HCT116 (cell line): ENCODE measurements around the gene FCER2. TPM values are rescaled to one million over a fixed set of nuclear protein-coding genes. Genes with fewer than 3 reads are reported as not detected.

Source experiments
- ATAC-seq: fragments of 200-7000 bp; cut with Tn5 transposase; 2 replicates; pipeline ENCODE4 v1.9.1; 2020; ENCODE audit warnings: mild to moderate bottlenecking, moderate library complexity
- BruUV-seq: library from RNA; stranded (reverse); fragments of 400-500 nt; replicated peaks from 2 replicates; lab custom pipeline; 2021; lab: Mats Ljungman, UMichigan
- CTCF ChIA-PET: fragments of 300-600 bp; sonication (Branson Sonifier 250); formaldehyde crosslinking; loops from one replicate; lab custom pipeline; 2021; ENCODE audit warnings: antibody characterized with exemption; lab: Charles Lee
- POLR2A ChIA-PET: fragments of 300-600, 350-600 bp; sonication (Branson Sonifier 250); formaldehyde crosslinking; loops from one replicate; lab custom pipeline; 2021; ENCODE audit warnings: antibody characterized with exemption; lab: Charles Lee
- RAD21 ChIA-PET, 2 experiments: fragments of 300-600 bp; sonication (Branson Sonifier 250); formaldehyde crosslinking; loops; one replicate each; lab custom pipeline; 2023; ENCODE audit warnings: low total read pairs in 2 of 2; ENCODE audit not compliant: uncharacterized antibody in 2 of 2, unreplicated experiment in 2 of 2, low non-redundant PET in 1 of 2; lab: Charles Lee
- DNase-seq: peaks from one replicate; pipeline ENCODE4 v3.0.0-alpha.2; 2010; ENCODE audit warnings: low read depth, low spot score
- H2AFZ ChIP-seq: fragments of 200-600 bp; shearing (Covaris generic), sonication (generic); 2 replicates; pipeline ENCODE4 v1.6.1; 2017; ENCODE audit warnings: low read depth, mixed run types, mixed read lengths, antibody characterized with exemption, low read length; ENCODE audit not compliant: poor library complexity, severe bottlenecking
- H3K27ac ChIP-seq: 2 replicates; pipeline ENCODE4 v1.5.1; 2012; ENCODE audit warnings: low read depth, low read length
- H3K27me3 ChIP-seq: fragments of 200-600 bp; sonication (generic); 2 replicates; pipeline ENCODE4 v1.6.1; 2016; ENCODE audit warnings: mixed run types, low read length, mixed read lengths; ENCODE audit not compliant: insufficient read depth
- H3K36me3 ChIP-seq, 2 experiments: fragments of 200-500 bp in 1 of 2; fragments of 200-600 bp in 1 of 2; sonication (Bioruptor generic) in 1 of 2; sonication (generic) in 1 of 2; 2 replicates each; pipeline versions ENCODE4 v1.5.1 to v1.6.1; 2014 to 2016; ENCODE audit warnings: low read length in 2 of 2, inconsistent platforms in 1 of 2, mixed read lengths in 1 of 2, mixed run types in 1 of 2; ENCODE audit not compliant: insufficient read depth in 2 of 2, control insufficient read depth in 1 of 2
- H3K4me1 ChIP-seq, 2 experiments: fragments of 200-600 bp in 1 of 2; sonication (generic) in 1 of 2; 2 replicates each; pipeline versions ENCODE4 v1.5.1 to v1.6.1; 2012 to 2017; ENCODE audit warnings: low read length in 2 of 2, inconsistent platforms in 1 of 2, mild to moderate bottlenecking in 1 of 2, mixed read lengths in 1 of 2, mixed run types in 1 of 2, moderate library complexity in 1 of 2; ENCODE audit not compliant: insufficient read depth in 2 of 2, control insufficient read depth in 1 of 2
- H3K4me2 ChIP-seq: fragments of 200-600 bp; sonication (generic); 2 replicates; pipeline ENCODE4 v1.6.1; 2017; ENCODE audit warnings: mixed run types, low read length, mixed read lengths
- H3K4me3 ChIP-seq, 2 experiments: fragments of 200-600 bp in 1 of 2; sonication (generic) in 1 of 2; replicated peaks in 1 of 2; 2 replicates each; pipeline ENCODE4 v1.5.1; 2011 to 2016; ENCODE audit warnings: low read length in 2 of 2, control low read depth in 1 of 2, low read depth in 1 of 2, mild to moderate bottlenecking in 1 of 2, mixed read lengths in 1 of 2, mixed run types in 1 of 2
- H3K79me2 ChIP-seq: fragments of 200-600 bp; sonication (generic); 2 replicates; pipeline ENCODE4 v1.6.1; 2017; ENCODE audit warnings: mild to moderate bottlenecking, mixed run types, low read length, moderate library complexity, mixed read lengths; ENCODE audit not compliant: insufficient read depth
- H3K9ac ChIP-seq: fragments of 200-600 bp; sonication (generic); 2 replicates; pipeline ENCODE4 v1.6.1; 2016; ENCODE audit warnings: low read length, mixed read lengths
- H3K9me2 ChIP-seq: fragments of 200-600 bp; sonication (generic), shearing (Covaris generic); 2 replicates; pipeline ENCODE4 v1.6.1; 2017; ENCODE audit warnings: mixed run types, mild to moderate bottlenecking, moderate library complexity; ENCODE audit not compliant: insufficient read depth
- H3K9me3 ChIP-seq, 2 experiments: fragments of 200-500 bp in 1 of 2; fragments of 200-600 bp in 1 of 2; sonication (Bioruptor generic) in 1 of 2; sonication (generic) in 1 of 2; 2 replicates each; pipeline ENCODE4 v1.6.1; 2014 to 2017; ENCODE audit warnings: low read length in 2 of 2, mixed read lengths in 2 of 2, inconsistent platforms in 1 of 2, low read depth in 1 of 2, mild to moderate bottlenecking in 1 of 2, mixed run types in 1 of 2, moderate library complexity in 1 of 2; ENCODE audit not compliant: control insufficient read depth in 1 of 2, insufficient read depth in 1 of 2
- H4K20me1 ChIP-seq: fragments of 200-600 bp; sonication (generic), shearing (Covaris generic); 2 replicates; pipeline ENCODE4 v1.6.1; 2017; ENCODE audit warnings: mixed run types, mild to moderate bottlenecking, moderate library complexity; ENCODE audit not compliant: insufficient read depth
- CBX3 ChIP-seq: IDR thresholded peaks from 2 replicates; pipeline ENCODE4 v1.6.1; 2012; ENCODE audit warnings: low read depth
- CEBPB ChIP-seq: IDR thresholded peaks from 2 replicates; pipeline ENCODE4 v1.6.1; 2012; ENCODE audit warnings: low read depth
- EGR1 ChIP-seq: IDR thresholded peaks from 2 replicates; pipeline ENCODE4 v1.6.1; 2012; ENCODE audit warnings: low read depth
- ELF1 ChIP-seq: IDR thresholded peaks from 2 replicates; pipeline ENCODE4 v1.6.1; 2012; ENCODE audit warnings: low read depth, borderline replicate concordance
- EZH2phosphoT487 ChIP-seq: fragments of 200-600 bp; IDR thresholded peaks from 2 replicates; pipeline ENCODE4 v1.6.1; 2018; ENCODE audit warnings: antibody characterized with exemption, borderline replicate concordance
- JUND ChIP-seq: IDR thresholded peaks from 2 replicates; pipeline ENCODE4 v1.6.1; 2012
- MAX ChIP-seq: IDR thresholded peaks from 2 replicates; pipeline ENCODE4 v1.6.1; 2012
- POLR2AphosphoS5 ChIP-seq: IDR thresholded peaks from 2 replicates; pipeline ENCODE4 v1.6.1; 2011; ENCODE audit warnings: mild to moderate bottlenecking, low read depth, low read length, moderate library complexity
- SIN3A ChIP-seq: IDR thresholded peaks from 2 replicates; pipeline ENCODE4 v1.6.1; 2012; ENCODE audit warnings: low read depth
- TCF7L2 ChIP-seq: IDR thresholded peaks from 2 replicates; pipeline ENCODE4 v1.7.0; 2011; ENCODE audit warnings: borderline replicate concordance, inconsistent platforms; ENCODE audit not compliant: insufficient read depth, insufficient read length; ENCODE audit errors: extremely low read depth
- intact Hi-C: fragments of 100-400 bp; cut with micrococcal nuclease; formaldehyde crosslinking; loops from 2 replicates; pipeline ENCODE4 v1.10.0; 2022
- total RNA-seq: library from RNA; stranded (reverse); gene quantifications from one replicate; pipeline ENCODE4 v1.2.1, GENCODE V29; 2021; ENCODE audit not compliant: unreplicated experiment

FCER2 gene
- total RNA-seq, 1 experiment from 2014 or later, result 0.20 TPM

GRCh38 chr19:7639863-7640348 is 62.0 kb downstream of the FCER2 start:
- intact Hi-C loops, result no loop called here
- Histone ChIP-seq H3K36me3 (no peaks in the 10 kb centered on the region; a peak in 1 of 4 replicates), H3K4me1 (peaks cover 8 to 27% of the 10 kb centered on the region in 2 experiments; a peak in 3 of 4 replicates), H3K79me2 (peaks cover 17% of the 10 kb centered on the region), H3K9ac (no peak overlapping the region), H3K4me3 (no peak overlapping the region), H3K9me3 (peaks cover 0 to 4% of the 10 kb centered on the region in 2 experiments; a peak in 1 of 4 replicates), H3K27me3 (no peaks in the 10 kb centered on the region), H2AFZ (no peak overlapping the region), H4K20me1 (no peaks in the 10 kb centered on the region), H3K27ac (no peak overlapping the region), H3K9me2 (no peaks in the 10 kb centered on the region), H3K4me2 (no peak overlapping the region)
- TF ChIP-seq CEBPB, result no peak
- no peak for TF ChIP-seq TCF7L2
- TF ChIP-seq JUND, result no peak
- TF ChIP-seq MAX, result no peak
- TF ChIP-seq ELF1, result no peak
- no peak for TF ChIP-seq EZH2phosphoT487
- no peak for TF ChIP-seq POLR2AphosphoS5
- CTCF ChIA-PET, result no interaction called here
- no TSS peak for BruUV-seq
- RAD21 ChIA-PET, result no interaction called here
- no peak for DNase-seq
- no peak for ATAC-seq
- POLR2A ChIA-PET, result no interaction called here

GRCh38 chr19:7638802-7639465 is 63.0 kb downstream of the FCER2 start:
- intact Hi-C loops, result no loop called here
- H3K9ac ChIP-seq, result no peak overlapping the region
- H2AFZ ChIP-seq, result no peak overlapping the region
- ChIA-PET RAD21 (no interaction called here), CTCF (no interaction called here), POLR2A (interaction anchor here (1.6 kb wide), 1 partner anchor 10 kb away, joined by 6 read pairs; the partner anchor contains the start of genes PET100 and XAB2)
- no peaks in the 10 kb centered on the region; a peak in 1 of 4 replicates for H3K36me3 ChIP-seq
- no peak overlapping the region for H3K27ac ChIP-seq
- no peaks in the 10 kb centered on the region for H4K20me1 ChIP-seq
- H3K4me1 ChIP-seq, result peaks cover 8 to 27% of the 10 kb centered on the region in 2 experiments; a peak in 3 of 4 replicates
- H3K79me2 ChIP-seq, result peaks cover 17% of the 10 kb centered on the region
- BruUV-seq, result no TSS peak
- TF ChIP-seq CBX3, result no peak
- TF ChIP-seq EGR1, result no peak
- no peak for TF ChIP-seq SIN3A
- ATAC-seq (no peak), DNase-seq (no peak)
- H3K9me3 ChIP-seq, result peaks cover 0 to 4% of the 10 kb centered on the region in 2 experiments; a peak in 1 of 4 replicates
- no peaks in the 10 kb centered on the region for H3K27me3 ChIP-seq
- no peak overlapping the region for H3K4me2 ChIP-seq
- no peaks in the 10 kb centered on the region for H3K9me2 ChIP-seq
- H3K4me3 ChIP-seq, result no peak overlapping the region

Other genes with a start within 250 kb of the FCER2 start
- 6.4 TPM for gene PEX11G, start 213.1 kb downstream of the FCER2 start, total RNA-seq
- 20.7 TPM for gene ZNF358, start 186.0 kb downstream of the FCER2 start, total RNA-seq
- 19.1 TPM for gene MCOLN1, start 179.5 kb downstream of the FCER2 start, total RNA-seq
- gene PNPLA6, start 166.4 kb downstream of the FCER2 start, total RNA-seq, result 159 TPM
- gene CAMSAP3, start 106.3 kb downstream of the FCER2 start, total RNA-seq, result 24.0 TPM
- 103 TPM for gene XAB2, start 72.6 kb downstream of the FCER2 start, total RNA-seq
- 126 TPM for gene PET100, start 72.3 kb downstream of the FCER2 start, total RNA-seq
- 0.32 TPM for gene PCP2, start 68.4 kb downstream of the FCER2 start, total RNA-seq
- 141 TPM for gene STXBP2, start 65.0 kb downstream of the FCER2 start, total RNA-seq
- not detected for gene RETN, start 33.1 kb downstream of the FCER2 start, total RNA-seq
- gene MCEMP1, start 25.0 kb downstream of the FCER2 start, total RNA-seq, result not detected
- 101 TPM for gene TRAPPC5, start 21.3 kb downstream of the FCER2 start, total RNA-seq
- gene CLEC4G, start 30.0 kb upstream of the FCER2 start, total RNA-seq, result not detected
- not detected for gene CD209, start 45.4 kb upstream of the FCER2 start, total RNA-seq
- not detected for gene CLEC4M, start 61.1 kb upstream of the FCER2 start, total RNA-seq
- 15.0 TPM for gene EVI5L, start 128.1 kb upstream of the FCER2 start, total RNA-seq
- gene PRR36, start 172.3 kb upstream of the FCER2 start, total RNA-seq, result 7.5 TPM
- 18.1 TPM for gene LRRC8E, start 186.4 kb upstream of the FCER2 start, total RNA-seq
- gene MAP2K7, start 201.7 kb upstream of the FCER2 start, total RNA-seq, result 59.1 TPM
- 30.9 TPM for gene TGFBR3L, start 212.7 kb upstream of the FCER2 start, total RNA-seq
- gene SNAPC2, start 218.2 kb upstream of the FCER2 start, total RNA-seq, result 42.9 TPM
- gene CTXN1, start 224.0 kb upstream of the FCER2 start, total RNA-seq, result 56.0 TPM
- 136 TPM for gene TIMM44, start 241.5 kb upstream of the FCER2 start, total RNA-seq